HuH-7 (cell line): Measurements from ENCODE around the gene NDN.
A peak's percentile ranks its signal among the peaks of the same experiment; 100 is the strongest.

ENCODE experiments used
- DNase-seq: peaks from one replicate; pipeline ENCODE4 v3.0.0; 2011; ENCODE audit warnings: low spot score

Gene NDN

DNA sequence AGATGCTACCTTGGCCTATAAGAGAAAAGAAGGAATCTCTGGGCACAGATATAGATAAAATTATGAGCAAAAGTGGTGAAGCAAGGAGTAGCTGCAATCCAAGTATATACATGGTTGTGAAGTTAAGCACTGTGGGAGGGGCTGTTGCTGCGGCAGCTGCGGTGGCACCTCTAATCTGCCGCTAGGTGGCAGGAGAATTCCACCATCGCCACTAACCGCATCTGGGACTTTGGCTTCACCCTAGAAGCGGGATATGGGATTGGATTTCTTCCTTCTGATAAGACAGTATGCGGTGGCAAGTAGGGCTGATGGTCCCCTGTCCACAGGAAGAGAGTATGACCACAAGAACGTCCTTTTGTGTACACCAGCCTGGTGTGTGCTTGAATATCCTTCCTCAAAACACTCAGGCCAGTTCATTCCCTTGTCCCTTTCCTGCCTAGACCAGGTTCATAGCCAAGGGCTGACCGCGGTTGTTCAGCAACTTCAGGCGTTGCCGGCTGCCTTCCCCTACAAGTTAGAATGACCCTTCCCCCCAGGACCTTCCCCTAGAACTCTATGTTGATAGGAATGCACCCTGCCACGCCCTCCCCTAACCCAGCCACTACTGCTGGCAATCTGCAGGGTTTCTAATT lies 44.6 kb downstream of the NDN start:
- DNase-seq, result peak; percentile 80
